ENCODE measurements around the gene RPUSD1.

Gene RPUSD1

DNA sequence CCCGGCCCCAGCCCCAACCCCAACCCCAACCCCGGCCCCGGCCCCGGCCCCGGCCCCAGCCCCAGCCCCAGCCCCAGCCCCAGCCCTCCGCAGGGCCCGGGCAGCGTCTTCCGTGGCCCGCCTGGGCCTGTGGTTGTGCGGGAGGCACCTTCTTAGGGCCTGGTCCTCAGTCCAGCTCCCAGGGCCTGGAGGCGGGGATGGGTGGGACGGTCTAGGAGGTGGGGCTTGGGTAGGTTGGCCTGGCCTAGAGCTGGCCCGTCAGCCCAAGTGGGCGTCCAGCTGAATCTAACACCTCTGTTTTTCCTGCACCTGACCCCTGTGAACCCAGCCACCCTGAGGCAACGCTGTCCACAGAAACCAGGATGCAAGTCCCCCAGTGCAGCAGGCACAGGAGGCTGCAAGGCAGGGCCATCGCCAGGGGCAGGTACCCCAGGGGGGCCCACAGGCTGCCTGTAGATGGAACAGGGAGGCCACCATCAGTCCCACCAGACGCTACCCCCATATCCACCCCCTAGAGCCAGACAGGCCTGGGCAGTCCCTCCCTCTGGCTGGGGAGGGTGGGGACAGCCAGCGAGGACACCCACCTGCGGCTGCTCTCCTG is 18.9 kb downstream of the RPUSD1 start:
- in situ Hi-C loops (cut with MboI; ENCODE audit: low sequenced_read_pairs): no loop called here

GRCh38 chr16:768428-768827 is 19.8 kb downstream of the RPUSD1 start:
- in situ Hi-C loops (cut with MboI; ENCODE audit: low sequenced_read_pairs): no loop called here

- in situ Hi-C loops (cut with MboI; ENCODE audit: low sequenced_read_pairs): no loop called here
These were observed 20.4 kb downstream of the RPUSD1 start for GRCh38 chr16:767743-768235.

GRCh38 chr16:766820-767640 is 21.2 kb downstream of the RPUSD1 start:
- in situ Hi-C loops (cut with MboI; ENCODE audit: low sequenced_read_pairs): no loop called here

GRCh38 chr16:766008-766819 is 22.0 kb downstream of the RPUSD1 start:
- in situ Hi-C loops (cut with MboI; ENCODE audit: low sequenced_read_pairs): no loop called here

DNA sequence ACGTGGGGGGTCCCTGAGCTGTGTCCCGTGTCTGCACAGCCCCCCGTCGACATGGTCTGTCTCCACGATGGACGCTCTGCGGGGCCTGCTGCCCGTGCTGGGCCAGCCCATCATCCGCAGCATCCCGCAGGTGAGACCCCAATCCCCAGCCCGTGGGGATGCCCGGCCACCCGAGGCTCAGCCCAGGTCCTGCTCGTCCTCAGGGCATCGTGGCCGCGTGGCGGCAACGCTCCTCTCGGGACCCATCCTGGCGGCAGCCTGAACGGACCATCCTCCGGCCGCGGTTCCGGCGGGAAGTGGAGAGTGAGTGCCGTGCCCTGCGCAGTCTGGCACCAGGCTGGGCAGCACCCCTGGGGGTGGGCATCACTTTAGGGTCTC is 22.7 kb downstream of the RPUSD1 start:
- in situ Hi-C loops (cut with MboI; ENCODE audit: low sequenced_read_pairs): no loop called here

- in situ Hi-C loops (cut with MboI; ENCODE audit: low sequenced_read_pairs): no loop called here
These were observed 23.2 kb downstream of the RPUSD1 start for GRCh38 chr16:764848-765487.

GRCh38 chr16:764184-764750 is 23.9 kb downstream of the RPUSD1 start:
- in situ Hi-C loops (cut with MboI; ENCODE audit: low sequenced_read_pairs): no loop called here

DNA sequence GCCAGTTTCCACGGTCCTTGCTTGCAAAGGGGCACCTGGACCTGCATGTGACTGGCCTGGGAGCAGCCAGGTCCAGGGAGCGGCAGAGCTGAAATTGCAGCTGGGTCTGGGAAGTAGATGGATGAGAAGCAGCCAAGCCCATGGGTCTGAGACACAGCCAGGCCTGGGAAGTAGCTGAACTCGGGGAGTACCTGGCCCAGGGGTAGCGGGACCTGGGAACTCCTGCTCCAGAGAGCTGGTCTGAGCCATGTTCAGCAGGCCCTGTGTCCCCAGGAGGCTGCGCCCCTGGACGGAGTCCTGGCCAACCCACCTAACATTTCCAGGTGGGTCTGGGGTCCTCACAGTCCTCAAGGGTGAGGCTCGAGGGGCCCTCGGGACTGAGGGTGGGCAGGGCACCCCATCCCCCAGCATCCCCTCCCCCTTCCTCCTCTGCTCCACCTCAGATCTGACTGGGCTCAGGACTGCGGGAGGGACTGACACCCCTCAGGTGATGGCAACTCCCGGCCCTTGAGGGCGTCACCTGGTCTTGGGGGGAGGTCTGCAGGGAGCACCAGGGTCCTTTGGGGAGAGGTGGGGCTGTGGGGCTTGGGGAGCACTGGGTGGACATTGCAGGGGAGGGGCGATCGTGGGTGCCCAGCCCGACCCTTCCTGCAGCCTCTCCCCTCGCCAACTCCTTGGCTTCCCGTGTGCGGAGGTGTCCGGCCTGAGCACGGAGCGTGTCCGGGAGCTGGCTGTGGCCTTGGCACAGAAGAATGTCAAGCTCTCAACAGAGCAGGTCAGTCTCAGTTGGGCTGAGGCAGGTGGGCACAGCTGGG is 24.6 kb downstream of the RPUSD1 start:
- in situ Hi-C loops (cut with MboI; ENCODE audit: low sequenced_read_pairs): no loop called here

GRCh38 chr16:762595-763268 is 25.4 kb downstream of the RPUSD1 start:
- in situ Hi-C loops (cut with MboI; ENCODE audit: low sequenced_read_pairs): no loop called here

DNA sequence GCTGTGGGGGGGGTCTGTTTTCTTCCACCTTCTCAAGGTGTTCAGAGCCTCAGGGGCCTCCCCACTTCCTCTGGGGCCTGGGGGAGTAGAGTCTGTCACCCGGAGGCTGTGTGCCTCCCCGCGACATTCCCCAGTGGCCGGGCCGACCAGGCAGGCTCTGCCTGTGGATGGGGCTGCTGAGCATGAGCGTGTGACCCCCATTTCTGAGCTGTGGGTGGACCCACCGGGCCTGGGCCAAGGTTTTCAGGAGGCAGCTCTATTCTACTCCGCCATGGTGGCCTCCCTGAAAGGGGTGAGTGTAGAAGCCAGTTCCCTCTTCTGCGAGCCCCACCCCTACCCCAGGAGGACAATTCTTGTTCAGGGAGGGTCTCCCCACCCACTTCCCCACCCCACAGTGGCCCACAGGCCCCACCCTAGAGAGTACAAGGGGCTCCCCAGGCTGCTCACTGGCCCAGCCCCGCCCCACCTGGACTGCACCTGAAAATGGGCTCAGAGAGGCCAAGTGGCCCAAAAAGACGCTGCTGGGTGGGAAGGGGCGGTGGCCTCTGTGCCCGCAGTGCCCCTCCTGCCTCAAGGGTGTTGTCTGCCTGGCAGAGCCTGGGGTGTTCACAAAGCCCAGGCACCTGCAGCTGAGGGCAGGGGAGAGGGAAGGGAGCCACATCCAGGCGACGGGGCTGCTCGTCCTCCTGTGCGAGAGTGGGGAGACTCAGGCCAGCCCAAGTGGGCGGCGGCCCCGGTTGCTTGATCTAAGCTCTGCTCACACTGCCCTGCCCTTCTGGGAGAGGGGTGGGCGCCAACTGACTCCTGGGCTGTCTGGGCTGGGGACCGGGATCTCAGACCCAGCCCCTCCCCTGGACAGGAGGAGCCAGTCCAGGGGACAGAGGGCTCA is 26.3 kb downstream of the RPUSD1 start:
- in situ Hi-C loops (cut with MboI; ENCODE audit: low sequenced_read_pairs): no loop called here

DNA sequence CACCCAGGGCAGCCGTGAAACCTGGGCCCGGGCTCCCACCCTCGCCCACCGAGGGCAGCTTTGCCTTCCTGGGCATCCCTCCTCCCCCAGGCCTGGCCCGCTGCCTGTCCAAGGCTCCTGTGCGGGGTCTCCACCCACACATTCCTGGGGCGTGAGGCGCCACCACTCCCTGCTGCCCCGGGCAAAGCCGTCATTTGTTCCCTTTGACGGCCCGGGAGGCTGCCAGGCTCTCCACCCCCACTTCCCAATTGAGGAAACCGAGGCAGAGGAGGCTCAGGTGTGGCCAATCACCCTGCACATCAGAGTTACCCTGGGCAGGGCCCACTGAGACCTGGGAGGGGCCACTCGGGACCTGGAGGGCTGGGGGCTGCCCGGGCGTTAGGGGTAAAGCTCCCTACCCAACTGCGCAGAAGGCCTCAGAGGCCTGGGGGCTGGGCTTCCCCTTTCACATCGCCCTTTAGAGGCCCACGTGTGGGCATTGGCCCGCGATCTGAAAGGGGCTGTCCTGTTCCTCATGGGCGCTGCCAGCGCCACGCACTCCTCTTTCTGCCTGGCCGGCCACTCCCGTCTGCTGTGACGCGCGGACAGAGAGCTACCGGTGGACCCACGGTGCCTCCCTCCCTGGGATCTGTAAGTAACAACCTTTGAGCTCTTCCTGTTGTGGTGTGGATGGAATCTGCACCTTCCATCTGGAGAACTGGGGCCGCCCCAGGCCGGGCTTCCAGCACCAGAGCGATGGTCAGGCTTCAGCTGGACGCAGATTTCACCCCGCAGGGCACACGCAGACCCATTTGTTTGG is 27.4 kb downstream of the RPUSD1 start, which contains the start of gene MSLN:
Gene MSLN, plus strand, starts transcription at position 190 of the 799 bp plus-strand sequence. CDS start 1,947 bp downstream, outside the sequence.
- in situ Hi-C loops (cut with MboI; ENCODE audit: low sequenced_read_pairs): no loop called here

- in situ Hi-C loops (cut with MboI; ENCODE audit: low sequenced_read_pairs): no loop called here
These were observed 28.1 kb downstream of the RPUSD1 start for GRCh38 chr16:760065-760464.

DNA sequence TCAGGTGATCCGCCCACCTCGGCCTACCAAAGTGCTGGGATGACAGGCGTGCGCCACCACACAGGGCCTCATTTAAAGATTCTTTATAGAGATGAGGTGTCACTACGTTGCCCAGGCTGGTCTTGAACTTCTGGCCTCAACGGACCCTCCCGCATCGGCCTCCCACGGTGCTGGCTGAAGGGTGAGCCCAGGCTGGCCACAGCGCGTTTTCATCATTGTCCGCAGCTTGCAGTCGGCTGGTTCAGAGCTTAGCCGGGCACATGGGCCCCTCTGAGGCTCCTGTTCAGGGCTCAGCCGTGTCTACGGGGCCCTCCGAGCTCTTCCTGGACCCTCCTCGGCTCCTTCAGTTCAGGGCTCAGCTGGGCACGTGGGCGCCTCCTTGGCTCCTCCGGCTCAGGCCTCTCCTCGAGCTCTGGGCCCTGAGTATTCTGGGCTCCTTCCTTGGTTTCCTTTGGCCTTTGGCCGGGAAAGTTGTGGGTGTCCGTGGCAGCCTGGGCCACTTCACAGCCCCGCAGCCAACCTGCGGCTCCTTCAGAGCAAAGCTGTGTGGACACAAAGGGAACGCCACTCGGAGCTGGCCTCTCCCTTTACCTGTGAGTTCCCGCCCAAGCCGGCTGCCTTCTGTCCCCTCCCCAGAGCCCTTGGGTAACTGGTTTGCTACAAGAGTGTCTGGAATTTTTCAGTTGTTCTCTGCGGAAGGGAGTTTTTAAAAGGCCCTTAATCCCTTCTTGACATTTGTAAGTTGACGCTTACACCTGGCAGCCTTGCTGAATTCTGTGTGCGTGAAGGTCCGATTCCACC is 28.9 kb downstream of the RPUSD1 start:
- in situ Hi-C loops (cut with MboI; ENCODE audit: low sequenced_read_pairs): no loop called here

DNA sequence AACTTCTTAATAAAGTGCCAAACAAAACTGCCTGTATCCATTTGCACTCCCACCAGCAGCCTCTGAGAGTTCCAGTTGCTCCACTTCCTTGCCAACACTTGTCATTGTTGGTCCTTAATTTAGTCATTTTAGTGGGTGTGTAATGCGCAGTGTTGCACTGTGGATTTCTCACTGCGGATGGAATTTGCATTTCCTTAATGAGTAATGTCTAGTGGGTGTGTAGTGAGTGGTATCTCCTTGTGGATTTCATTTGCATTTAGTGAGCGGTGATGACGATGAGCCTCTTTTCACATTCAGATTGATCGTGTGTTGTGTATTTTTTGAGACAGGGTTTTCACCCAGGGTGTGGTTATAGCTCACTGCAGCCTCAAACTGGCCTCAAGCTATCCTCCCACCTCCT is 31.8 kb downstream of the RPUSD1 start:
- in situ Hi-C loops (cut with MboI; ENCODE audit: low sequenced_read_pairs): no loop called here

DNA sequence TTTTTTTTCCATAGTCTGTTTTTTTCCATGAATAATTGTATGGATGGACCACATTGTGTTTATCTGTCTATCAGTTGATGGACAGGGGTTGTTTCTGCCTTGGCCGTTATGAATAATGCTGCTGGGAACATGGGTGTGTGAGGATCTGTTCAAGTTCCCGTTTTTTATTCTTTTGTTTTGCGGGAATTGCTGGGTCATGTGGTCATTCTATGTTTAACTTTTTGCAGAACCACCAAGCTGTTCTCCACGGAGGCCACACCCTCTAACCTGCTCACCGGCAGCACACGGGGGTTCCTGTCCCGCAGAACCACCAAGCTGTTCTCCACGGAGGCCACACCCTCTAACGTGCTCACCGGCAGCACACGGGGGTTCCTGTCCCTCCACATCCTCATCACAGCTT is 33.5 kb downstream of the RPUSD1 start:
- in situ Hi-C loops (cut with MboI; ENCODE audit: low sequenced_read_pairs): no loop called here

Measured in HL-60/S4 treated with phorbol 12-myristate 13-acetate at 8.2 ng/mL for 4 days and 3 days (cell line).